ENCODE results near the gene RGS2. TPM values are rescaled to one million over a fixed set of nuclear protein-coding genes. Genes with fewer than 3 reads are reported as not detected.
A peak's percentile ranks its signal among the peaks of the same experiment; 100 is the strongest.

RGS2 gene
- total RNA-seq, 3 donors from 2014 or later = 45.9 to 753 (median 49.0) TPM

GRCh38 chr1:192808163-192808517 lies 699 bp upstream of the RGS2 start:
- peak overlapping the region; percentile 65 to 75 (median 71) for H3K4me3 ChIP-seq
- DNase-seq (ENCODE audit: low spot score in 2 of 2) = peak in 1 of 2 donors; percentile 25
- H3K27me3 ChIP-seq = no peaks in the 10 kb centered on the region
- no peaks in the 10 kb centered on the region for H3K36me3 ChIP-seq
- H3K9me3 ChIP-seq = no peaks in the 10 kb centered on the region
- H3K27ac ChIP-seq = peak overlapping the region; percentile 91 to 94
- H3K4me1 ChIP-seq = no peaks in the 10 kb centered on the region
- TF ChIP-seq CTCF (IDR thresholded peaks at IDR 0.05) (no peak), POLR2AphosphoS5 (IDR thresholded peaks at IDR 0.05) (no peak), POLR2A (IDR thresholded peaks at IDR 0.05) (no peak)
- intact Hi-C loops (cut with DNase I; ENCODE audit: low total_unique reads) = no loop called here

- intact Hi-C loops (cut with DNase I; ENCODE audit: low total_unique reads) = no loop called here
- Histone ChIP-seq H3K36me3 (no peaks in the 10 kb centered on the region), H3K27me3 (no peaks in the 10 kb centered on the region), H3K27ac (peak overlapping the region; percentile 91 to 94), H3K9me3 (no peaks in the 10 kb centered on the region), H3K4me1 (no peaks in the 10 kb centered on the region), H3K4me3 (peak overlapping the region; percentile 65 to 75 (median 71))
- no peak for TF ChIP-seq POLR2A (IDR thresholded peaks at IDR 0.05)
- no peak for TF ChIP-seq CTCF (IDR thresholded peaks at IDR 0.05)
- TF ChIP-seq POLR2AphosphoS5 (IDR thresholded peaks at IDR 0.05) = no peak
- no peak for DNase-seq (ENCODE audit: low spot score in 2 of 2)
Observed at GRCh38 chr1:192809307-192810252, 741 bp downstream of the RGS2 start.

DNA sequence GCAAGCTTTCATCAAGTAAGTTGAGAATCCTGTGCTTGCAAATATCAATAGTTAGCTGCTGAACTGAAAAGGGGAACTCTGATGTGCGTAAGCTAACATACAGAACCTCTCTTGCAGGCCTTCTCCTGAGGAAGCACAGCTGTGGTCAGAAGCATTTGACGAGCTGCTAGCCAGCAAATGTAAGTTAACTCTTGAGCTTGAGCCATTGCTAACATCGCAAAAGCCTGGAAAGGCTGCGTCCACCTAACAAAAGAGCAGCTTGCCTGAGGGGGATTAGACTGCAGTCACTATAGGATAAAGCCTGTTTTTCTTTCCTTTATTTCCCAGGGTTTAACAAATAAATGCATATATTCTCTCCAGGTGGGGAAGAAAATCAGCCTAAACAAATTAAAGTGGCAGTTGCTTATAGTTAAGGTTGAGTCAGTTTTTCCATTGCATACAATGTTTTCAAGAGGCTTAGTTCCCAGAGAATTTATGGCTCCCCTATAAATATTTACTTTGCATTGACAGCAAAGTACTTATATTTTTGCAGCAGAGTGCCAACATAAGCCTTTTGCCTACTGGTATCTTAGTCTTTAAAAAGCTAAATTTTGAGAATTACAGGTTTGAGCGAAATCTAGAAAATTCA lies 1.5 kb downstream of the RGS2 start:
- no peak for TF ChIP-seq POLR2A (IDR thresholded peaks at IDR 0.05)
- TF ChIP-seq POLR2AphosphoS5 (IDR thresholded peaks at IDR 0.05) = no peak
- Histone ChIP-seq H3K27ac (peak overlapping the region; percentile 5 to 91), H3K27me3 (no peaks in the 10 kb centered on the region), H3K36me3 (no peaks in the 10 kb centered on the region), H3K9me3 (no peaks in the 10 kb centered on the region), H3K4me1 (no peaks in the 10 kb centered on the region), H3K4me3 (peak overlapping the region; percentile 65 to 75 (median 71))
- intact Hi-C loops (cut with DNase I; ENCODE audit: low total_unique reads) = no loop called here
- no peak for DNase-seq (ENCODE audit: low spot score in 2 of 2)

DNA sequence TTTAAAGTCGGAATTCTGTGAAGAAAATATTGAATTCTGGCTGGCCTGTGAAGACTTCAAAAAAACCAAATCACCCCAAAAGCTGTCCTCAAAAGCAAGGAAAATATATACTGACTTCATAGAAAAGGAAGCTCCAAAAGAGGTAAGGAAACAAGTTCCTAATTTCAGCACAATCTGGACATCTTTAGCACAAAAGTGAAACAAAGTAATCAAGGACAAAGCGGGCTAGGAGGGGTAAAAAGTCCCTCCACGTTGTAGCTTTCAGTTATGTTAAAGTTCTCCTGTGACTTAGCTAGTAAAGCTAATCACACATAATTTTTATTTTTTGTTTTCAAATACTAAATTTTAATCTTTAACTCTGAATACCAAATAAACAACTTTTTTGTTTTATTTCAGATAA lies 2.2 kb downstream of the RGS2 start:
- no peaks in the 10 kb centered on the region for H3K27me3 ChIP-seq
- H3K36me3 ChIP-seq = no peaks in the 10 kb centered on the region
- peak overlapping the region; percentile 65 to 75 (median 71) for H3K4me3 ChIP-seq
- TF ChIP-seq CTCF (IDR thresholded peaks at IDR 0.05) = no peak
- TF ChIP-seq POLR2AphosphoS5 (IDR thresholded peaks at IDR 0.05) = no peak
- TF ChIP-seq POLR2A (IDR thresholded peaks at IDR 0.05) = no peak
- DNase-seq (ENCODE audit: low spot score in 2 of 2) = no peak
- intact Hi-C loops (cut with DNase I; ENCODE audit: low total_unique reads) = no loop called here
- no peak overlapping the region for H3K27ac ChIP-seq
- H3K4me1 ChIP-seq = no peaks in the 10 kb centered on the region
- no peaks in the 10 kb centered on the region for H3K9me3 ChIP-seq

DNA sequence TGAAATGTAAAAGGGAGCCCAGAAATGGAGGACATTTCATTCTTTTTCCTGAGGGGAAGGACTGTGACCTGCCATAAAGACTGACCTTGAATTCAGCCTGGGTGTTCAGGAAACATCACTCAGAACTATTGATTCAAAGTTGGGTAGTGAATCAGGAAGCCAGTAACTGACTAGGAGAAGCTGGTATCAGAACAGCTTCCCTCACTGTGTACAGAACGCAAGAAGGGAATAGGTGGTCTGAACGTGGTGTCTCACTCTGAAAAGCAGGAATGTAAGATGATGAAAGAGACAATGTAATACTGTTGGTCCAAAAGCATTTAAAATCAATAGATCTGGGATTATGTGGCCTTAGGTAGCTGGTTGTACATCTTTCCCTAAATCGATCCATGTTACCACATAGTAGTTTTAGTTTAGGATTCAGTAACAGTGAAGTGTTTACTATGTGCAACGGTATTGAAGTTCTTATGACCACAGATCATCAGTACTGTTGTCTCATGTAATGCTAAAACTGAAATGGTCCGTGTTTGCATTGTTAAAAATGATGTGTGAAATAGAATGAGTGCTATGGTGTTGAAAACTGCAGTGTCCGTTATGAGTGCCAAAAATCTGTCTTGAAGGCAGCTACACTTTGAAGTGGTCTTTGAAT lies 2.9 kb downstream of the RGS2 start:
- peak overlapping the region in 1 of 2 donors; percentile 1 for H3K27ac ChIP-seq
- intact Hi-C loops (cut with DNase I; ENCODE audit: low total_unique reads) = no loop called here
- no peaks in the 10 kb centered on the region for H3K4me1 ChIP-seq
- DNase-seq (ENCODE audit: low spot score in 2 of 2) = no peak
- no peak for TF ChIP-seq POLR2A (IDR thresholded peaks at IDR 0.05)
- peak in 1 of 3 donors; percentile 41 for TF ChIP-seq POLR2AphosphoS5 (IDR thresholded peaks at IDR 0.05)
- TF ChIP-seq CTCF (IDR thresholded peaks at IDR 0.05) = no peak
- peak overlapping the region; percentile 11 to 71 (median 17) for H3K4me3 ChIP-seq
- no peaks in the 10 kb centered on the region for H3K36me3 ChIP-seq
- no peaks in the 10 kb centered on the region for H3K27me3 ChIP-seq
- no peaks in the 10 kb centered on the region for H3K9me3 ChIP-seq
